ENCODE measurements around the gene PTPRD. TPM values are rescaled to one million over a fixed set of nuclear protein-coding genes. Genes with fewer than 3 reads are reported as not detected.

The PTPRD gene
- polyA plus RNA-seq, 4 donors, result 2.1 to 5.6 (median 3.9) TPM

DNA sequence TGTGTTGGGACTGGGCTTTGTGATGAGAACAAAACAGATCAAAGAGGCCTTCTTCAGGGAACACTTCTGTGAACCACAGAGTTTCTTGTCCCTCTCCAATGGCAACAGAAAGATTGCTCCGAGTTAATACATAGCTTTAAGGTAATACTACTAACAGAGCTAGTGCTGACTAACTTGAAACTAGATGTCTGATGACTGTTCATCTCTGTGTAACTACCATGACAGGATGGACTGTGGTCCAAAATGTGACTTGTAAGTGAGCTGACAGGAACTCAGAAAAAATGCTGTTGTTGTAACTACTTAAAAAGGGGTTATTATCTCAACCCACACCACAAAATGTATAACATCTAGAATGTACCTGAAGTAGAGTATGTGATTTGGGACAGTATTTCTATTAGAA is 2183.0 kb downstream of the PTPRD start:
- no peak overlapping the region for H3K27ac ChIP-seq (ENCODE audit: low read depth in 1 of 3, low read length in 2 of 3)
- no peak overlapping the region for H3K4me3 ChIP-seq (ENCODE audit: low read depth in 1 of 3, low read length in 3 of 3)
- no peaks in the 10 kb centered on the region for H3K27me3 ChIP-seq (ENCODE audit: control insufficient read depth in 3 of 3, insufficient read depth in 3 of 3, low read length in 3 of 3)
- H3K4me1 ChIP-seq (ENCODE audit: control insufficient read depth in 3 of 3, insufficient read depth in 2 of 3, low read depth in 1 of 3, low read length in 2 of 3), result no peaks in the 10 kb centered on the region
- H3K36me3 ChIP-seq (ENCODE audit: control insufficient read depth in 3 of 3, insufficient read depth in 2 of 3, low read depth in 1 of 3, low read length in 3 of 3), result no peaks in the 10 kb centered on the region
- 72 to 89% (median 79%) methylated on average over 1 of the region's 1 CpG for WGBS, 3 donors
- DNase-seq (no peak), FAIRE-seq (no peak)
- no peaks in the 10 kb centered on the region for H3K9me3 ChIP-seq (ENCODE audit: control insufficient read depth in 2 of 2, insufficient read depth in 1 of 2, low read depth in 1 of 2, low read length in 1 of 2)

DNA sequence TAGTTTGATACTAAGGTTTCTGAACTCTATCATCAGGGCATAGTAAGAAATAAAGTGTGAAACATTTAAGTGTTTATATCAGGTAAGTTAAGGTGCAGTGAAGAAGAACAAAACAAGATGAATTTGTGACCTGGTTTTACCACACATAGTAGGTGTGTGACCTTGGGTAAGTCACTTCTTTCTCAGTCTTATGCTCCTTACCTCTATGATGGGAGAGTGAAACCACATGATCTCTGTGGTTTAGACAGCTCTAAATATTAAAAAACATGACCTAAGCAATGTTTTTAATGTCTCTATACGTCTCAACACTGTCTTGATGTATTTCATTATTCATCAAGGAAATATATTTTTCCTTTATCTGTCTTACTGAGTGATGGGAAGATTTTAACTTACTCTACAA is 2183.6 kb downstream of the PTPRD start:
- no peaks in the 10 kb centered on the region for H3K9me3 ChIP-seq (ENCODE audit: control insufficient read depth in 2 of 2, insufficient read depth in 1 of 2, low read depth in 1 of 2, low read length in 1 of 2)
- no peak overlapping the region for H3K4me3 ChIP-seq (ENCODE audit: low read depth in 1 of 3, low read length in 3 of 3)
- no peak overlapping the region for H3K27ac ChIP-seq (ENCODE audit: low read depth in 1 of 3, low read length in 2 of 3)
- no peaks in the 10 kb centered on the region for H3K4me1 ChIP-seq (ENCODE audit: control insufficient read depth in 3 of 3, insufficient read depth in 2 of 3, low read depth in 1 of 3, low read length in 2 of 3)
- FAIRE-seq (no peak), DNase-seq (no peak)
- 67 to 85% (median 84%) methylated on average over 1 of the region's 1 CpG for WGBS, 3 donors
- no peaks in the 10 kb centered on the region for H3K27me3 ChIP-seq (ENCODE audit: control insufficient read depth in 3 of 3, insufficient read depth in 3 of 3, low read length in 3 of 3)
- H3K36me3 ChIP-seq (ENCODE audit: control insufficient read depth in 3 of 3, insufficient read depth in 2 of 3, low read depth in 1 of 3, low read length in 3 of 3), result no peaks in the 10 kb centered on the region

DNA sequence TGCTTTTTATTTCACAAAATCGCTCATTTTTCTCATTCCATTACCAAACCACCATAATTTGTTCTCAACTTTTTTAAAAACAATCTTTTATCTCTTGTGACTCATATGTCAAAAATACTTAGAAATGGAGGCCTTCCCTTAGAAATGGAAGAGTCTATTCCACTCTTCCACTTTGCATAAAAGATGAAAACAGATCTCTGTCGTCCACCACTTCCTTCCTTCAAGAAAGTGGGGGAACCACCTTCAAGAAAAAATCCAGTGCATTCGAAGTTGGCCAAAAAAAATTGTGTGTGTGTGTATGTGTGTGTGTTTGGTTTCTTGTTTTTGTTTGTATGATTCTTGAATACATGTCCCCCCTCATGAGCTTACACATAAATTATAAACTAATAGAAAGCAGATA is 2184.4 kb downstream of the PTPRD start:
- FAIRE-seq (no peak), DNase-seq (no peak)
- Histone ChIP-seq H3K27ac (ENCODE audit: low read depth in 1 of 3, low read length in 2 of 3) (no peak overlapping the region), H3K36me3 (ENCODE audit: control insufficient read depth in 3 of 3, insufficient read depth in 2 of 3, low read depth in 1 of 3, low read length in 3 of 3) (no peaks in the 10 kb centered on the region), H3K27me3 (ENCODE audit: control insufficient read depth in 3 of 3, insufficient read depth in 3 of 3, low read length in 3 of 3) (no peaks in the 10 kb centered on the region), H3K4me3 (ENCODE audit: low read depth in 1 of 3, low read length in 3 of 3) (no peak overlapping the region), H3K9me3 (ENCODE audit: control insufficient read depth in 2 of 2, insufficient read depth in 1 of 2, low read depth in 1 of 2, low read length in 1 of 2) (no peaks in the 10 kb centered on the region), H3K4me1 (ENCODE audit: control insufficient read depth in 3 of 3, insufficient read depth in 2 of 3, low read depth in 1 of 3, low read length in 2 of 3) (no peaks in the 10 kb centered on the region)
- 54 to 78% (median 68%) methylated on average over 3 of the region's 3 CpGs for WGBS, 3 donors

- H3K36me3 ChIP-seq (ENCODE audit: control insufficient read depth in 3 of 3, insufficient read depth in 2 of 3, low read depth in 1 of 3, low read length in 3 of 3), result no peaks in the 10 kb centered on the region
- H3K9me3 ChIP-seq (ENCODE audit: control insufficient read depth in 2 of 2, insufficient read depth in 1 of 2, low read depth in 1 of 2, low read length in 1 of 2), result no peaks in the 10 kb centered on the region
- no peak overlapping the region for H3K4me3 ChIP-seq (ENCODE audit: low read depth in 1 of 3, low read length in 3 of 3)
- no peaks in the 10 kb centered on the region for H3K27me3 ChIP-seq (ENCODE audit: control insufficient read depth in 3 of 3, insufficient read depth in 3 of 3, low read length in 3 of 3)
- H3K27ac ChIP-seq (ENCODE audit: low read depth in 1 of 3, low read length in 2 of 3), result no peak overlapping the region
- FAIRE-seq (no peak), DNase-seq (no peak)
- WGBS, 3 donors, result 89 to 94% (median 90%) methylated on average over 3 of the region's 3 CpGs
- no peaks in the 10 kb centered on the region for H3K4me1 ChIP-seq (ENCODE audit: control insufficient read depth in 3 of 3, insufficient read depth in 2 of 3, low read depth in 1 of 3, low read length in 2 of 3)
Measured at GRCh38 chr9:8424786-8425410, 2187.9 kb downstream of the PTPRD start.

DNA sequence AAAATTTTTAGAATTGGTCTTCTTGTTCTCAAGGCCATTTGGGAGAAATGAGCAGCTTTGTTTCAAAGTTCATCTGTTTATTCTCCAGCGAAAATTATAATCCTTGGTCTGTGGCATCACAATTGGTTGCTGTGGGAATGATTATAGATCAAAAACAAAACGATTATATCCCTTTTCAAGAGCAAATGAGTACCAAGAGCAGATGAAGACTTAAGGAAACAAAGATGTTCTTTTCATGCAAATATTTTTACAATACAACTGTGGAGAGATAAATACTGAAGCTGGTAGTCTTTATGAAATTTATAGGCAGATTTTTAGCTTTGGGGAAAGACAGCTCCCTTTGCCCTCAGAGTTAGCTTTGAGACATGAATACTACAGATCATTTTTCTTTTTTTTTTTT is 2192.4 kb downstream of the PTPRD start:
- no peaks in the 10 kb centered on the region for H3K36me3 ChIP-seq (ENCODE audit: control insufficient read depth in 3 of 3, insufficient read depth in 2 of 3, low read depth in 1 of 3, low read length in 3 of 3)
- H3K27me3 ChIP-seq (ENCODE audit: control insufficient read depth in 3 of 3, insufficient read depth in 3 of 3, low read length in 3 of 3), result no peaks in the 10 kb centered on the region
- FAIRE-seq, result no peak
- H3K9me3 ChIP-seq (ENCODE audit: control insufficient read depth in 2 of 2, insufficient read depth in 1 of 2, low read depth in 1 of 2, low read length in 1 of 2), result no peaks in the 10 kb centered on the region
- H3K27ac ChIP-seq (ENCODE audit: low read depth in 1 of 3, low read length in 2 of 3), result no peak overlapping the region
- DNase-seq, result no peak
- H3K4me3 ChIP-seq (ENCODE audit: low read depth in 1 of 3, low read length in 3 of 3), result no peak overlapping the region
- WGBS, 3 donors, result 40 to 53% (median 41%) methylated on average over 2 of the region's 2 CpGs
- no peaks in the 10 kb centered on the region for H3K4me1 ChIP-seq (ENCODE audit: control insufficient read depth in 3 of 3, insufficient read depth in 2 of 3, low read depth in 1 of 3, low read length in 2 of 3)

DNA sequence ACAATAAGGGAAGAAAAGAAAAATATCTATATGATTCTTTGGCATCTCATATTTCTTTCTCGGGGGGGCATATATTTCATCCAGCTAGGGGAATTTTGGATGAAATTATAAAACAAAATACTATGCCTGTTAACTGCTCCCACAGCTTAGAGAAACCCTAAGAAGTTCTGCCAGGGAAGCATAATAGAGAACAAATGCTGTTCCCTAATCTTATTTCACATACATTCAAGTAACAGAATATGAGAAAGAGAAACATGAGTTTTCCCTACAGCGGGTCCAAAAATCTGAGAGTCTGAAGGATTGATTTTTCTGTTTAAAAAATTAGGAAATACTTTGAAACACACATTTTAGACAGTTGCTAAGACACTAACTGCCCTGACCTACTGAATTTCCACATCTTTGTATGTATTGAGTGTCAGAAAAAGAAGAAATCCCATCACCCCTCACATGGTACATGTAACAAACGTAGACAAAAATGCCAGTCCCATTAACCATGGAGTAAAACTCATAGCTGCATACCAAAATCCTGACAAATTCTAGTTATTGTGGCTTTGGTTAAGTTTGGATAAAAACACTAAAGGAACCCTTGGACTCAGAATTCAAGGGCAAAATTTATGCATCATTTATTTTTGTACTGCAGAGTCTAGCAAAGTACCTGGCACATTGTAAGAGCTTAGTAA is 2193.1 kb downstream of the PTPRD start:
- H3K27me3 ChIP-seq (ENCODE audit: control insufficient read depth in 3 of 3, insufficient read depth in 3 of 3, low read length in 3 of 3), result no peaks in the 10 kb centered on the region
- no peak overlapping the region for H3K27ac ChIP-seq (ENCODE audit: low read depth in 1 of 3, low read length in 2 of 3)
- H3K36me3 ChIP-seq (ENCODE audit: control insufficient read depth in 3 of 3, insufficient read depth in 2 of 3, low read depth in 1 of 3, low read length in 3 of 3), result no peaks in the 10 kb centered on the region
- DNase-seq (no peak), FAIRE-seq (no peak)
- WGBS, 3 donors, result 83 to 92% (median 89%) methylated on average over 3 of the region's 3 CpGs
- no peak overlapping the region for H3K4me3 ChIP-seq (ENCODE audit: low read depth in 1 of 3, low read length in 3 of 3)
- no peaks in the 10 kb centered on the region for H3K4me1 ChIP-seq (ENCODE audit: control insufficient read depth in 3 of 3, insufficient read depth in 2 of 3, low read depth in 1 of 3, low read length in 2 of 3)
- no peaks in the 10 kb centered on the region for H3K9me3 ChIP-seq (ENCODE audit: control insufficient read depth in 2 of 2, insufficient read depth in 1 of 2, low read depth in 1 of 2, low read length in 1 of 2)

DNA sequence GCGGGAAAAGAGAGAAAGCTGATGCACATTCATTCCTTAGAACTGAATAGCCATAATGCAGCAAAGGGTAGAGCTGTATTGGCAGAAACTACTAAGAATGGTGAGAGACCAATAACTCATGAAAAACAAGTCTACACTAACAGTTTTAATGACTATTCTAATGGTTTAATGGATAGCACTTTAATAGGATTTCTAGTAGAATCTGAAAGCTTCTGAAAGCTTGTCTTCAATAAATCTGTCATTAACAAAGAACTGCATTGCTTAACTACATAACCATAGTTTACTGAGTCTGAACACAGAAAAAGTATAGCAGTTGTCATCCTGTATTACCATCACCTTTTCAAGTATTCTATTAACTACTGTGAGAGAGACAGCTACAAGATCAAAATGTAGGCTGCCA is 2195.5 kb downstream of the PTPRD start:
- no peak for DNase-seq
- H3K4me3 ChIP-seq (ENCODE audit: low read depth in 1 of 3, low read length in 3 of 3), result no peak overlapping the region
- H3K27me3 ChIP-seq (ENCODE audit: control insufficient read depth in 3 of 3, insufficient read depth in 3 of 3, low read length in 3 of 3), result no peaks in the 10 kb centered on the region
- H3K27ac ChIP-seq (ENCODE audit: low read depth in 1 of 3, low read length in 2 of 3), result no peak overlapping the region
- H3K36me3 ChIP-seq (ENCODE audit: control insufficient read depth in 3 of 3, insufficient read depth in 2 of 3, low read depth in 1 of 3, low read length in 3 of 3), result no peaks in the 10 kb centered on the region
- H3K4me1 ChIP-seq (ENCODE audit: control insufficient read depth in 3 of 3, insufficient read depth in 2 of 3, low read depth in 1 of 3, low read length in 2 of 3), result no peaks in the 10 kb centered on the region
- FAIRE-seq, result no peak
- WGBS, 3 donors, result 0 to 48% (median 0%) methylated on average over 1 of the region's 1 CpG
- no peaks in the 10 kb centered on the region for H3K9me3 ChIP-seq (ENCODE audit: control insufficient read depth in 2 of 2, insufficient read depth in 1 of 2, low read depth in 1 of 2, low read length in 1 of 2)

DNA sequence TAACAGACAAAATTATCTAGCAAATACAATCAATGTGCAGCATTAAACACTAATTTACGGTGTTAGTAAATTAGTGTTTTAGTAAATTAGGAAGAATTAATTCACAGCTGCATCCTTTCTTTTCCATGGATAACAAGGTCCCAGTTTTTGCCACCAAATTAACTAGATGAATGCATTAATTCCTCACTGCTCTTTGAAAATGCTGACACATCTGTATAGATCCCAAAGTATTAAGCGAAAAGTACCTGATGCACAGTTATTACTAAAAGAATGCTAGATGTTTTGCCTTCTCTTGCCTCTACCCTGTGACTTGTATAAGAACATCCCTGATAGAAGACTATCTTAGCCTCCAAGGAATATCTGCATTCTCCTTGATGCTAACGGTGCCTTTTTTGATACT is 2200.5 kb downstream of the PTPRD start:
- WGBS, 3 donors, result 87 to 94% (median 90%) methylated on average over 3 of the region's 3 CpGs
- FAIRE-seq (no peak), DNase-seq (no peak)
- H3K27ac ChIP-seq (ENCODE audit: low read depth in 1 of 3, low read length in 2 of 3), result no peak overlapping the region
- no peaks in the 10 kb centered on the region for H3K4me1 ChIP-seq (ENCODE audit: control insufficient read depth in 3 of 3, insufficient read depth in 2 of 3, low read depth in 1 of 3, low read length in 2 of 3)
- H3K4me3 ChIP-seq (ENCODE audit: low read depth in 1 of 3, low read length in 3 of 3), result no peak overlapping the region
- no peaks in the 10 kb centered on the region for H3K36me3 ChIP-seq (ENCODE audit: control insufficient read depth in 3 of 3, insufficient read depth in 2 of 3, low read depth in 1 of 3, low read length in 3 of 3)
- H3K27me3 ChIP-seq (ENCODE audit: control insufficient read depth in 3 of 3, insufficient read depth in 3 of 3, low read length in 3 of 3), result no peaks in the 10 kb centered on the region
- no peaks in the 10 kb centered on the region for H3K9me3 ChIP-seq (ENCODE audit: control insufficient read depth in 2 of 2, insufficient read depth in 1 of 2, low read depth in 1 of 2, low read length in 1 of 2)
